H9 (cell line): ENCODE measurements around the gene KNSTRN. TPM values are rescaled to one million over a fixed set of nuclear protein-coding genes. Genes with fewer than 3 reads are reported as not detected.

Experiments
- DNase-seq: peaks from one replicate; pipeline ENCODE4 v3.0.0-alpha.2; 2017
- H2AFZ ChIP-seq: one replicate; pipeline ENCODE4 v1.6.1; 2013; ENCODE audit warnings: mild to moderate bottlenecking, low read length, control low read depth, moderate library complexity
- H2AK5ac ChIP-seq: 2 replicates; pipeline ENCODE4 v1.6.1; 2013; ENCODE audit warnings: low read length, control low read depth, mixed read lengths; ENCODE audit not compliant: insufficient read length
- H2BK120ac ChIP-seq: one replicate; pipeline ENCODE4 v1.6.1; 2013; ENCODE audit warnings: low read depth, mild to moderate bottlenecking, low read length, control low read depth, inconsistent platforms; ENCODE audit not compliant: poor library complexity, severe bottlenecking
- H2BK12ac ChIP-seq: 2 replicates; pipeline ENCODE4 v1.6.1; 2013; ENCODE audit warnings: low read length, control low read depth, mixed read lengths, low read depth; ENCODE audit not compliant: insufficient read length
- H2BK15ac ChIP-seq: 2 replicates; pipeline ENCODE4 v1.6.1; 2013; ENCODE audit warnings: low read depth, low read length, control low read depth
- H2BK20ac ChIP-seq: one replicate; pipeline ENCODE4 v1.6.1; 2013; ENCODE audit warnings: low read depth, mild to moderate bottlenecking, low read length, control low read depth, inconsistent platforms; ENCODE audit not compliant: poor library complexity, severe bottlenecking
- H2BK5ac ChIP-seq: 2 replicates; pipeline ENCODE4 v1.6.1; 2013; ENCODE audit warnings: low read length, control low read depth, mixed read lengths; ENCODE audit not compliant: insufficient read length
- H3K14ac ChIP-seq: 2 replicates; pipeline ENCODE4 v1.6.1; 2013; ENCODE audit warnings: low read length, control low read depth; ENCODE audit not compliant: insufficient read depth
- H3K18ac ChIP-seq: 2 replicates; pipeline ENCODE4 v1.6.1; 2013; ENCODE audit warnings: low read depth, mild to moderate bottlenecking, mixed read lengths, low read length, control low read depth; ENCODE audit not compliant: insufficient read length
- H3K23ac ChIP-seq: 2 replicates; pipeline ENCODE4 v1.6.1; 2013; ENCODE audit warnings: low read length, control low read depth, mixed read lengths, low read depth; ENCODE audit not compliant: insufficient read length
- H3K23me2 ChIP-seq: 2 replicates; pipeline ENCODE4 v1.6.1; 2013; ENCODE audit warnings: low read depth, mild to moderate bottlenecking, mixed read lengths, low read length, control low read depth; ENCODE audit not compliant: insufficient read length, poor library complexity, severe bottlenecking
- H3K27ac ChIP-seq: 2 replicates; pipeline ENCODE4 v1.5.1; 2013; ENCODE audit warnings: low read length, control low read depth, mixed read lengths, low read depth; ENCODE audit not compliant: insufficient read length
- H3K27me3 ChIP-seq: 2 replicates; pipeline ENCODE4 v1.6.1; 2013; ENCODE audit warnings: low read length, control low read depth, inconsistent platforms; ENCODE audit not compliant: insufficient read depth
- H3K4ac ChIP-seq: 2 replicates; pipeline ENCODE4 v1.6.1; 2013; ENCODE audit warnings: low read depth, mild to moderate bottlenecking, control low read depth, inconsistent platforms, low read length, moderate library complexity
- H3K4me1 ChIP-seq: 2 replicates; pipeline ENCODE4 v1.6.1; 2013; ENCODE audit warnings: low read length, control low read depth, inconsistent platforms; ENCODE audit not compliant: insufficient read depth
- H3K4me2 ChIP-seq: 2 replicates; pipeline ENCODE4 v1.6.1; 2013; ENCODE audit warnings: low read length, control low read depth, mixed read lengths; ENCODE audit not compliant: insufficient read length, insufficient read depth
- H3K56ac ChIP-seq: 2 replicates; pipeline ENCODE4 v1.6.1; 2013; ENCODE audit warnings: low read depth, mild to moderate bottlenecking, mixed read lengths, low read length, control low read depth; ENCODE audit not compliant: insufficient read length
- H3K79me1 ChIP-seq: 2 replicates; pipeline ENCODE4 v1.6.1; 2013; ENCODE audit warnings: low read depth, mild to moderate bottlenecking, moderate library complexity, low read length, control low read depth, inconsistent platforms; ENCODE audit not compliant: insufficient read depth, poor library complexity, severe bottlenecking
- H3K79me2 ChIP-seq: 2 replicates; pipeline ENCODE4 v1.6.1; 2013; ENCODE audit warnings: low read length, control low read depth, inconsistent platforms; ENCODE audit not compliant: insufficient read depth
- H3K9ac ChIP-seq: 2 replicates; pipeline ENCODE4 v1.6.1; 2013; ENCODE audit warnings: low read length, control low read depth, mixed read lengths; ENCODE audit not compliant: insufficient read length; ENCODE audit errors: extremely low read depth
- H3K9me3 ChIP-seq: one replicate; pipeline ENCODE4 v1.6.1; 2013; ENCODE audit warnings: low read depth, low read length, inconsistent platforms; ENCODE audit not compliant: control insufficient read depth
- H3T11ph ChIP-seq: one replicate; pipeline ENCODE4 v1.6.1; 2013; ENCODE audit warnings: mild to moderate bottlenecking, low read length, control low read depth, inconsistent platforms
- H4K20me1 ChIP-seq: one replicate; pipeline ENCODE4 v1.6.1; 2013; ENCODE audit not compliant: control insufficient read depth, insufficient read length, insufficient read depth
- H4K5ac ChIP-seq: 2 replicates; pipeline ENCODE4 v1.6.1; 2013; ENCODE audit warnings: low read depth, mild to moderate bottlenecking, mixed read lengths, low read length, control low read depth; ENCODE audit not compliant: insufficient read length
- H4K8ac ChIP-seq: replicated peaks from 2 replicates; pipeline ENCODE4 v1.6.1; 2013; ENCODE audit warnings: low read length, control low read depth, mixed read lengths, low read depth; ENCODE audit not compliant: insufficient read length
- H4K91ac ChIP-seq: 2 replicates; pipeline ENCODE4 v1.6.1; 2013; ENCODE audit warnings: low read depth, mild to moderate bottlenecking, moderate library complexity, mixed read lengths, low read length, control low read depth; ENCODE audit not compliant: insufficient read length
- H3K27ac Mint-ChIP-seq, 3 experiments: 2 replicates in 2 of 3; 3 replicates in 1 of 3; pipeline ENCODE4 v1.8.0; 2020 to 2021; ENCODE audit warnings: mixed read lengths in 3 of 3, mild to moderate bottlenecking in 1 of 3, moderate library complexity in 1 of 3
- H3K27me3 Mint-ChIP-seq: 2 replicates; pipeline ENCODE4 v1.8.0; 2021; ENCODE audit warnings: low read depth, mild to moderate bottlenecking, moderate library complexity, mixed read lengths
- H3K36me3 Mint-ChIP-seq, 3 experiments: 2 replicates in 2 of 3; 3 replicates in 1 of 3; pipeline ENCODE4 v1.8.0; 2020 to 2021; ENCODE audit warnings: low read depth in 3 of 3, mixed read lengths in 3 of 3; ENCODE audit not compliant: insufficient read depth in 1 of 3
- H3K4me1 Mint-ChIP-seq, 2 experiments: 2 replicates each; pipeline ENCODE4 v1.8.0; 2020; ENCODE audit warnings: mixed read lengths in 2 of 2
- H3K4me3 Mint-ChIP-seq, 2 experiments: 2 replicates in 1 of 2; 3 replicates in 1 of 2; pipeline ENCODE4 v1.8.0; 2020 to 2021; ENCODE audit warnings: mild to moderate bottlenecking in 2 of 2, mixed read lengths in 2 of 2, moderate library complexity in 1 of 2
- H3K9me3 Mint-ChIP-seq, 2 experiments: 2 replicates in 1 of 2; 3 replicates in 1 of 2; pipeline ENCODE4 v1.8.0; 2020; ENCODE audit warnings: mild to moderate bottlenecking in 2 of 2, mixed read lengths in 2 of 2, moderate library complexity in 1 of 2
- CTCF ChIP-seq: fragments of 200-600 bp; sonication (generic); conservative IDR thresholded peaks from 3 replicates; pipeline ENCODE4 v1.8.0; 2021; ENCODE audit warnings: antibody characterized with exemption, mild to moderate bottlenecking
- WGBS: extraction: QIAGEN DNeasy Blood & Tissue Kit; methylation state at CpG from one replicate; pipeline ENCODE4 v1.1.7; 2013; ENCODE audit warnings: missing lambda C conversion rate, low lambda C conversion rate, mixed read lengths; ENCODE audit not compliant: insufficient read length; ENCODE audit errors: extremely low coverage; 5-methylcytosine and 5-hydroxymethylcytosine counted together
- total RNA-seq: library from RNA; stranded (reverse); gene quantifications from 2 replicates; pipeline ENCODE4 v1.2.1, GENCODE V29; 2021

Gene KNSTRN
- total RNA-seq, 1 experiment from 2014 or later = 53.9 TPM

- Histone ChIP-seq H3K23ac (no peak overlapping the region), H4K91ac (no peak overlapping the region), H2BK5ac (no peak overlapping the region), H3K27ac (no peak overlapping the region), H3K4ac (no peak overlapping the region), H4K5ac (no peak overlapping the region), H3K18ac (no peak overlapping the region), H3K27me3 (no peaks in the 10 kb centered on the region), H3K4me1 (peaks cover 4% of the 10 kb centered on the region; the same call in 1 of the 2 replicates), H2AK5ac (no peak overlapping the region), H2AFZ (no peak overlapping the region), H2BK12ac (no peak overlapping the region), H3K23me2 (no peaks in the 10 kb centered on the region), H3K9me3 (no peaks in the 10 kb centered on the region), H4K20me1 (no peaks in the 10 kb centered on the region), H3K79me1 (no peaks in the 10 kb centered on the region), H2BK120ac (no peak overlapping the region), H3K79me2 (no peaks in the 10 kb centered on the region), H3K56ac (no peak overlapping the region), H3K14ac (no peak overlapping the region), H2BK15ac (no peak overlapping the region), H3K9ac (no peak overlapping the region), H3T11ph (no peak overlapping the region), H2BK20ac (no peak overlapping the region), H4K8ac (no peak overlapping the region), H3K4me2 (no peak overlapping the region)
- no peak for TF ChIP-seq CTCF
- WGBS = no CpG with 5 or more reads among the region's 6 CpGs
- no peak for DNase-seq
- peaks cover 15% of the 10 kb centered on the region for H3K27me3 Mint-ChIP-seq
- no peaks in the 10 kb centered on the region for H3K9me3 Mint-ChIP-seq
- no peaks in the 10 kb centered on the region for H3K36me3 Mint-ChIP-seq
- H3K4me1 Mint-ChIP-seq = peaks cover 19 to 22% of the 10 kb centered on the region in 2 experiments
- H3K4me3 Mint-ChIP-seq = peak overlapping the region in 1 of 2 experiments; percentile 13; a peak in 2 of 5 replicates
- no peak overlapping the region for H3K27ac Mint-ChIP-seq
Measured at GRCh38 chr15:40424483-40425115, 42.1 kb downstream of the KNSTRN start.
